ENCODE data around the gene CLEC11A. TPM values are rescaled to one million over a fixed set of nuclear protein-coding genes. Genes with fewer than 3 reads are reported as not detected.
"Not testable (repeated sequence)": the region's sequence is repeated elsewhere in the genome, so short reads cannot be mapped to it uniquely, and the experiment has no call there.

CLEC11A gene
- total RNA-seq, 1 experiment from 2014 or later: 1.6 TPM

GRCh38 chr19:50739132-50739913 lies 16.2 kb downstream of the CLEC11A start:
- Histone ChIP-seq H2AFZ (ENCODE audit: low read length) (no peak overlapping the region), H3K27me3 (ENCODE audit: low read length) (no peaks in the 10 kb centered on the region), H4K20me1 (ENCODE audit: insufficient read depth, low read depth, low read length) (no peaks in the 10 kb centered on the region), H3K9ac (ENCODE audit: low read length) (no peak overlapping the region), H3K4me3 (ENCODE audit: low read length) (no peak overlapping the region), H3K79me2 (ENCODE audit: low read length) (no peaks in the 10 kb centered on the region), H3K9me3 (ENCODE audit: low read length) (no peaks in the 10 kb centered on the region), H3K4me2 (ENCODE audit: low read depth, low read length, poor library complexity, severe bottlenecking) (no peak overlapping the region), H3K9me2 (replicated peaks; ENCODE audit: insufficient read depth, low read length) (no peaks in the 10 kb centered on the region), H3K4me1 (ENCODE audit: low read length) (0 out of 2 replicates have a peak, but pooled peaks cover 3% of the 10 kb centered on the region), H3K27ac (ENCODE audit: low read length) (no peak overlapping the region), H3K36me3 (ENCODE audit: insufficient read depth, low read length) (no peaks in the 10 kb centered on the region)
- DNase-seq: no peak

GRCh38 chr19:50739914-50740426 lies 16.8 kb downstream of the CLEC11A start:
- Histone ChIP-seq H2AFZ (ENCODE audit: low read length) (no peak overlapping the region), H3K4me2 (ENCODE audit: low read depth, low read length, poor library complexity, severe bottlenecking) (no peak overlapping the region), H3K4me1 (ENCODE audit: low read length) (peaks cover 5% of the 10 kb centered on the region), H3K9ac (ENCODE audit: low read length) (no peak overlapping the region), H3K27ac (ENCODE audit: low read length) (no peak overlapping the region), H4K20me1 (ENCODE audit: insufficient read depth, low read depth, low read length) (no peaks in the 10 kb centered on the region), H3K36me3 (ENCODE audit: insufficient read depth, low read length) (no peaks in the 10 kb centered on the region), H3K79me2 (ENCODE audit: low read length) (no peaks in the 10 kb centered on the region), H3K9me3 (ENCODE audit: low read length) (no peaks in the 10 kb centered on the region), H3K4me3 (ENCODE audit: low read length) (no peak overlapping the region), H3K27me3 (ENCODE audit: low read length) (no peaks in the 10 kb centered on the region), H3K9me2 (replicated peaks; ENCODE audit: insufficient read depth, low read length) (no peaks in the 10 kb centered on the region)
- DNase-seq: no peak

- H3K79me2 ChIP-seq (ENCODE audit: low read length): no peaks in the 10 kb centered on the region
- no peak for DNase-seq
- no peaks in the 10 kb centered on the region for H3K9me3 ChIP-seq (ENCODE audit: low read length)
- H2AFZ ChIP-seq (ENCODE audit: low read length): no peak overlapping the region
- H4K20me1 ChIP-seq (ENCODE audit: insufficient read depth, low read depth, low read length): no peaks in the 10 kb centered on the region
- no peaks in the 10 kb centered on the region for H3K9me2 ChIP-seq (replicated peaks; ENCODE audit: insufficient read depth, low read length)
- no peaks in the 10 kb centered on the region for H3K27me3 ChIP-seq (ENCODE audit: low read length)
- no peak overlapping the region for H3K4me2 ChIP-seq (ENCODE audit: low read depth, low read length, poor library complexity, severe bottlenecking)
- peaks cover 13% of the 10 kb centered on the region for H3K4me1 ChIP-seq (ENCODE audit: low read length)
- no peak overlapping the region for H3K9ac ChIP-seq (ENCODE audit: low read length)
- H3K4me3 ChIP-seq (ENCODE audit: low read length): no peak overlapping the region
- H3K27ac ChIP-seq (ENCODE audit: low read length): no peak overlapping the region
- no peaks in the 10 kb centered on the region for H3K36me3 ChIP-seq (ENCODE audit: insufficient read depth, low read length)
Measured at GRCh38 chr19:50741179-50741933, 18.2 kb downstream of the CLEC11A start.

- Histone ChIP-seq H2AFZ (ENCODE audit: low read length) (no peak overlapping the region), H3K9me3 (ENCODE audit: low read length) (no peaks in the 10 kb centered on the region), H3K27me3 (ENCODE audit: low read length) (no peaks in the 10 kb centered on the region), H3K9ac (ENCODE audit: low read length) (no peak overlapping the region), H3K4me1 (ENCODE audit: low read length) (peaks cover 10% of the 10 kb centered on the region), H3K4me3 (ENCODE audit: low read length) (no peak overlapping the region), H3K4me2 (ENCODE audit: low read depth, low read length, poor library complexity, severe bottlenecking) (no peak overlapping the region), H4K20me1 (ENCODE audit: insufficient read depth, low read depth, low read length) (no peaks in the 10 kb centered on the region), H3K27ac (ENCODE audit: low read length) (no peak overlapping the region), H3K36me3 (ENCODE audit: insufficient read depth, low read length) (no peaks in the 10 kb centered on the region), H3K79me2 (ENCODE audit: low read length) (no peaks in the 10 kb centered on the region), H3K9me2 (replicated peaks; ENCODE audit: insufficient read depth, low read length) (no peaks in the 10 kb centered on the region)
- DNase-seq: no peak
Measured at GRCh38 chr19:50743537-50743936, 20.4 kb downstream of the CLEC11A start.

GRCh38 chr19:50745221-50745620 lies 22.1 kb downstream of the CLEC11A start:
- Histone ChIP-seq H3K27me3 (ENCODE audit: low read length) (no peaks in the 10 kb centered on the region), H3K4me2 (ENCODE audit: low read depth, low read length, poor library complexity, severe bottlenecking) (peak overlapping the region; percentile 42), H3K4me3 (ENCODE audit: low read length) (no peak overlapping the region), H3K9me3 (ENCODE audit: low read length) (no peaks in the 10 kb centered on the region), H3K4me1 (ENCODE audit: low read length) (peaks cover 10% of the 10 kb centered on the region), H3K79me2 (ENCODE audit: low read length) (no peaks in the 10 kb centered on the region), H2AFZ (ENCODE audit: low read length) (no peak overlapping the region), H3K9me2 (replicated peaks; ENCODE audit: insufficient read depth, low read length) (no peaks in the 10 kb centered on the region), H3K9ac (ENCODE audit: low read length) (no peak overlapping the region), H3K27ac (ENCODE audit: low read length) (no peak overlapping the region), H4K20me1 (ENCODE audit: insufficient read depth, low read depth, low read length) (no peaks in the 10 kb centered on the region), H3K36me3 (ENCODE audit: insufficient read depth, low read length) (no peaks in the 10 kb centered on the region)
- peak; percentile 61 for DNase-seq

GRCh38 chr19:50747141-50747540 lies 24.0 kb downstream of the CLEC11A start:
- not testable (repeated sequence) for H3K4me2 ChIP-seq (ENCODE audit: low read depth, low read length, poor library complexity, severe bottlenecking); DNase-seq; H3K36me3 ChIP-seq (ENCODE audit: insufficient read depth, low read length); H3K9me2 ChIP-seq (replicated peaks; ENCODE audit: insufficient read depth, low read length); H3K4me3 ChIP-seq (ENCODE audit: low read length); H4K20me1 ChIP-seq (ENCODE audit: insufficient read depth, low read depth, low read length); H3K27me3 ChIP-seq (ENCODE audit: low read length); H2AFZ ChIP-seq (ENCODE audit: low read length); H3K27ac ChIP-seq (ENCODE audit: low read length); H3K9me3 ChIP-seq (ENCODE audit: low read length); H3K9ac ChIP-seq (ENCODE audit: low read length); H3K79me2 ChIP-seq (ENCODE audit: low read length)
- H3K4me1 ChIP-seq (ENCODE audit: low read length): peaks cover 10% of the 10 kb centered on the region

GRCh38 chr19:50749490-50749889 lies 26.3 kb downstream of the CLEC11A start:
- Histone ChIP-seq H4K20me1 (ENCODE audit: insufficient read depth, low read depth, low read length) (no peaks in the 10 kb centered on the region), H3K9me3 (ENCODE audit: low read length) (no peaks in the 10 kb centered on the region), H3K27me3 (ENCODE audit: low read length) (no peaks in the 10 kb centered on the region), H3K4me3 (ENCODE audit: low read length) (no peak overlapping the region), H3K9ac (ENCODE audit: low read length) (no peak overlapping the region), H3K4me2 (ENCODE audit: low read depth, low read length, poor library complexity, severe bottlenecking) (no peak overlapping the region), H3K27ac (ENCODE audit: low read length) (no peak overlapping the region), H3K36me3 (ENCODE audit: insufficient read depth, low read length) (no peaks in the 10 kb centered on the region), H3K9me2 (replicated peaks; ENCODE audit: insufficient read depth, low read length) (no peaks in the 10 kb centered on the region), H2AFZ (ENCODE audit: low read length) (no peak overlapping the region), H3K4me1 (ENCODE audit: low read length) (peaks cover 10% of the 10 kb centered on the region), H3K79me2 (ENCODE audit: low read length) (no peaks in the 10 kb centered on the region)
- no peak for DNase-seq

GRCh38 chr19:50750010-50750409 lies 26.8 kb downstream of the CLEC11A start:
- Histone ChIP-seq H3K4me2 (ENCODE audit: low read depth, low read length, poor library complexity, severe bottlenecking) (no peak overlapping the region), H4K20me1 (ENCODE audit: insufficient read depth, low read depth, low read length) (no peaks in the 10 kb centered on the region), H2AFZ (ENCODE audit: low read length) (no peak overlapping the region), H3K4me1 (ENCODE audit: low read length) (peaks cover 8% of the 10 kb centered on the region), H3K27me3 (ENCODE audit: low read length) (no peaks in the 10 kb centered on the region), H3K4me3 (ENCODE audit: low read length) (no peak overlapping the region), H3K27ac (ENCODE audit: low read length) (no peak overlapping the region), H3K79me2 (ENCODE audit: low read length) (no peaks in the 10 kb centered on the region), H3K9ac (ENCODE audit: low read length) (no peak overlapping the region), H3K36me3 (ENCODE audit: insufficient read depth, low read length) (no peaks in the 10 kb centered on the region), H3K9me2 (replicated peaks; ENCODE audit: insufficient read depth, low read length) (no peaks in the 10 kb centered on the region), H3K9me3 (ENCODE audit: low read length) (no peaks in the 10 kb centered on the region)
- DNase-seq: no peak
